COLO668 (cell line): ENCODE data around the gene SYT15.
"Not testable (repeated sequence)": the region's sequence is repeated elsewhere in the genome, so short reads cannot be mapped to it uniquely, and the experiment has no call there.

Source experiments
- DNase-seq: peaks from one replicate; lab custom pipeline; 2025; ENCODE audit not compliant: unreplicated experiment; lab: John Stamatoyannopoulos, UW

The SYT15 gene

DNA sequence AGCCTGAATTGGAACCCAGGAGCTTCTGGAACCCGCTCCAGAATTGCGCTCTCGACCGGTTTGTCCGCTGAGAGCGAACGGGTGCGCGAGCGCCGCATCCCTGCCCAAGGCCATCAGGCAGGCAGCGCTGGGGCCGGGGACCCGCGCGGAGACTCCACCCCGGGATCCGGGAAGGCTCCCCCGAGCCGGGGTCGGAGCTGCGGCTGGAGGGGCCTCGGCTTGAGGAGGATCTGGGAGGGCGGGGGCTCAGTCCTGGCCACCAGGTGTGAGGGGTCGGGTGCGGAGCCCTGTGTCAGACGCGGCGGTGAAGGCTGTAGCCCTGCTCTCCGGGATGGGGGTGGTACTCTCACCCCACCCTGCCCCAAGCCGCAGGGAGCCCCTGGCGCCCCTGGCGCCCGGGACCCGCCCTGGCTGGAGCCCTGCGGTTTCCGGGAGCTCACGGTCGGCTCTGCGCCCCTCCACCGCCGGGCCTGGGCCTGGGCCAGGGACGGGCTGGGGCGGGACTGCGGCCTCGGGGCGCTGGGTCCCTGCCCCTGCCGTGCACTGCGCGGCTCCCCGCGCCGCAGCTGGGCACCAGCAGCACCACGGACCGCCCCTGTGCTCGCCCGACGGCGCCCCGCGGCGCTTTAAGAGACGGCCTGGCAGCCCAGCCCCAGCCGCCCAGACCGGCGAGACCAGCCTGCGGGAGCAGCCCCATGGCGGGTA is at the start of gene SYT15:
TSS of gene SYT15 (plus strand) at position 655 of the 705 bp plus-strand sequence. CDS start at position 696, 41 bp downstream.
- DNase-seq: not testable (repeated sequence)

DNA sequence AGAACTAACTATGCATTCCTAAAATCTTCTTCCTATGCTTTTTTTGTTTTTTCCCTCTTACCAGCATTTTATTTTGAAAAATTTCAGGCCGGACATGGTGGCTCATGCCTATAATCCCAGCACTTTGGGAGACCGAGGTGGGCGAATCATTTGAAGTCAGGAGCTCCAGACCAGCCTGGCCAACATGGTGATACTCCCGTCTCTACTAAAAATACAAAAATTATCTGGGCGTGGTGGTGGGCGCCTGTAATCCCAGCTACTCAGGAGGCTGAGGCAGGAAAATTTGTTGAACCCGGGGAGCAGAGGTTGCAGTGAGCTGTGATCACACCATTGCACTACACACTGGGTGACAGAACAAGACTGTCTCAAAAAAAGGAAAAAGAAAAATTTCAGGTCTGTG is 49.2 kb upstream of the SYT15 start:
- DNase-seq: not testable (repeated sequence)

DNA sequence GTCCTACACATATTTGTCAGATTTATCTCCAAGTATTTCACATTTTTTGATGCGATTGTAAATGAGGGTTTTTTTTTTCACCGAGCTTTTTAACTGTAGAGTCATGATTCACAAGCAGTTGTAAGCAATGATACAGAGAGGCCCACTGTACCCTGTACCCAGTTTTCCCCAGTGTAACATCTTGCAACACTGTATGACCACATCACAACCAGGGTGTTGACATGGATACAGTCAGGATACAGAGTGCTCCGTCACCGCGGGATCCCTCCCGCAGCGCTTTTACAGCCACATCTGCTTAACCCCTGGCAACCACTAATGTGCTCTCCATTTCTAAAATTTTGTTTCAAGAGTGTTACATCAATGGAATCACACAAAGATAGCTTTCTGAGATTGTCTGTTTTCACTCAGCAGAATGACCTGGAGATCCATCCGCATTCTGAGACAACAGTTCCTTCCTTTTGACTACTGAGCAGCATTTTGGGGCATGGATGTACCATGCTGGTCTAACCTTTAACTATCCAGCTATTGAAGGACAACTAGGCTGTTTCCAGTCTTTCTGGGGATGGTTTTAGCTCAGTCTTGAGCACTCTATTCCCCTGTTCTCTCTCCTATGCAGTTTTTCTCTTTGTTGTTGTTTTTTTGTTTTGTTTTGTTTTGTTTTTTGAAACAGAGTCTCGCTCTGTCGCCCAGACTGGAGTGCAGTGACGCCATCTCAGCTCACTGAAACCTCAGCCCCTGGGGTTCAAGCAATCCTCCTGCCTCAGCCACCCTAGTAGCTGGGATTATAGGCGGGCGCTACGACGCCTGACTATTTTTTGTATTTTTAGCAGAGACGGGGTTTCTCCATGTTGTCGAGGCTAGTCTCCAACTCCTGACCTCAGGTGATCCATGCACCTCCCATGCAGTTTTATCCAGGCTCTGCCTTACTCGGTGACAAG is 48.4 kb upstream of the SYT15 start:
- no peak for DNase-seq

DNA sequence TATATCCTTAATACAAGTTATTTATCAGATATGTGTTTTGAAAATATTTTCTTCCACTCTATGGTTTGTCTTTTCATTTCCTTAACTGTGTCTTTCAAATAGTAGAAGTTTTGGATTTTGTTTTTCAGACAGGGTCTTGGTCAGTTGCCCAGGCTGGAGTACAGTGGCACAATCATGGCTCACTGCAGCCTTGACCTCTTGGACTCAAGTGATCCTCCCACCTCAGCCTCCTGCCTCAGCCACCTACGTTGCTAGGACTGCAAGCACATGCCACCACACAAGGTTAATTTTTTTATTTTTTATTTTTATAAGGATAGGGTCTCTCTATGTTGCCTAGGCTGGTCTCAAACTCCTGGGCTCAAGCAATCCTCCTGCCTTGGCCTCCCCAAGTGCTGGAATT is 46.7 kb upstream of the SYT15 start:
- not testable (repeated sequence) for DNase-seq

DNA sequence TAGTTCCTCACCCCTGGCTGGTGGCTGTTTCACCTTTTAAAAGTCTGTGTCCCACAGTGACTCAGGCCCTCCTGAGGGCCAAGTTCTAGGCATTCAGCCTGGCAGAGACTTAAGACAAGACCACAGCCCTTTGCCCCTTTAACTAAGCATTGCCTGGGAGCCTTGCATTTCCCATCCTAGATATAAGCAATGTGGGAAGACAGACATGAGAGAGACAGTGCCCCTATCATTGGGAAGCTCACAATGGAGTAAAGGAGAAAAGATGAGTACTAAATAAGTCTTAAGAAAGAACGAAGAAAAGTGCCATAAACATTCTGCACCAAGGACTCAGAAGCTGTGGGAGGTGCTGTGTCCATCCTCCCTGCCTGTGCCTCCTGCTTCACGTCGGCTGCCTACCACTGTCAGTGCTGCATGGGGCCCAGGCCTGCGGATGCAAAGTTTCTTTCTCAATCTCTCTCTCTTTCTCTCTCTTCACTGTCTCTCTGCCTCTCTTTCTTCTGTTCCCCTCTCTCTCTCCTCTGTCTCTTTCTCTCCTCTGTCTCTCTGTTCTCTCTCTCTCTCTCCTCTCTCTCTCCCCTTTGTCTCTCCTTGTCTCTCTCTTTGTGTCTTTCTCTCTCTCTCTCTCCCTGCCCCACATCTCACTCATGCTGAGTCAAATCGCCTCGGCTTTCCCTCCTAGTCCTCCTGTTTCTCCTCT is 44.0 kb upstream of the SYT15 start:
- no peak for DNase-seq

DNA sequence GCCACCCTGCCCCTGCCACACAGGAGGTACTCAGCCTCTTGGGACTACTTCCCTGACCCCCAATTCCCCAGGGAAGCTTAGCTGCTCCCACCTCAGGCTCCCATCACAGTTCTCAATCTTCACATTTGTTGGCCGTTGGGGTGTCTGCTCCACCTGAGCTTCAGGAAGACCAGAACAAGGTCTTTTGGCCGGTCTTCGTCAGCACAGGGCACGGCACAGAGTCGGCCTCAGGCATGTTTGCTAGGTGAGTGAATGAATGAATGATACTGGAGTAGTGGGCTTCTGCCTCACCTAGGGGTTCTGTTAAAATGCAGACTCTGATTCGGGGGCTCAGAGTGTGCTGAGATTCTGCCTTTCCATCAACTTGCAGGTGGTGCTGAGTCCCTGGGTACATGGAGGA is 42.8 kb upstream of the SYT15 start:
- no peak for DNase-seq

DNA sequence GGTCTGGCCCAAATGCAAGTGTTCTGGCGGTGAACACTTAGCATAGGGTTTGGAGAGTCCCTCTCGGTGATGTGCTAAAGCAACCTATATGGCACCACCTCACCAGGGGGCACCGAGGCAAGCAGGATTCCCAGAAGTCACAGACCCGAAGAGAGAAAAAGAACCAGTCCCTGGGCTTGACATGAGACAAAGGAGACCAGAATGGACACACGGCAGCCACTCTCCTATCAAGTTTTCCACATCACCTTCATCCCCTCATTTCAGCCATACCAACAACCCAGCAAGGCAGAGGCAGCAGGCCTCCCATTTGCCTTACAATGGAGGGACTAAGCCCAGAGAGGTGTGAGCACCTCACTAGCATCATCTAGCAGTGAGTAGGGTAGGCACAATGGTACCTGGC is 42.1 kb upstream of the SYT15 start:
- DNase-seq: no peak

DNA sequence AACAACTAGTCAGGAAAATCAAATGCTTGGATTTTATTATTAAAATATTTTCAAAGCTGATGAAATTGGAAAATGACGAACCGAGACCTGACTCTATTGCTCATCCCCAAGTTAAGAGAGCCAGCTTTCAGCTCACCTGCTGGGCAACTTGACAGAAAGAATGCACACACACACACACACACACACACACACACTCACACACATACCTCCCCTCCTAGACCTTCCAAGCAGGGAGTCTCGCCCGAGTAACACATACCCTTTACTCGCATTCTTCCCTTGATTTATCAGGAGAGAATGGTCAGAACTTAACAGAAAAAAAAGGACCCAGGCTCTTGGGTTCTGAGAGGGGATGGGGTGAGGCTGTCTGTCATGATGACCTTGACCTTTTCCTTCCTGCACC is 41.6 kb upstream of the SYT15 start:
- no peak for DNase-seq

DNA sequence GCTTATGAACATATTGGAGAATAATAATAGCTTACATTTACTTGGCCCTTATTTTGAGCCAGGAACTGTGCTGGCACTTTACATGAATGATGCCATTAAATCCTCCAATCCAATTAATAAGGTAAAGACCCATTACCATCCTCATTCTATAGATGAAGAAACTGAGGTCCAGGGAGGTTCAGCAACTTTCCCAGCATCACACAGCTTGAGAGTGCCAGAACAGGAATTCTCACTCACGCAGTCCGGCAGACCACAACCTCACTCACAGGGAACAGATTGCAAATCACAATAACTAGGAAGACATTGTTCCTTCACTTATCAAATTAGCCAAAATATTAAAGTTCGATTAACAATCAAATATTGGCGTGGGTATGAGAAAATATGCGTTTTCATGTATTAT is 40.8 kb upstream of the SYT15 start:
- no peak for DNase-seq

DNA sequence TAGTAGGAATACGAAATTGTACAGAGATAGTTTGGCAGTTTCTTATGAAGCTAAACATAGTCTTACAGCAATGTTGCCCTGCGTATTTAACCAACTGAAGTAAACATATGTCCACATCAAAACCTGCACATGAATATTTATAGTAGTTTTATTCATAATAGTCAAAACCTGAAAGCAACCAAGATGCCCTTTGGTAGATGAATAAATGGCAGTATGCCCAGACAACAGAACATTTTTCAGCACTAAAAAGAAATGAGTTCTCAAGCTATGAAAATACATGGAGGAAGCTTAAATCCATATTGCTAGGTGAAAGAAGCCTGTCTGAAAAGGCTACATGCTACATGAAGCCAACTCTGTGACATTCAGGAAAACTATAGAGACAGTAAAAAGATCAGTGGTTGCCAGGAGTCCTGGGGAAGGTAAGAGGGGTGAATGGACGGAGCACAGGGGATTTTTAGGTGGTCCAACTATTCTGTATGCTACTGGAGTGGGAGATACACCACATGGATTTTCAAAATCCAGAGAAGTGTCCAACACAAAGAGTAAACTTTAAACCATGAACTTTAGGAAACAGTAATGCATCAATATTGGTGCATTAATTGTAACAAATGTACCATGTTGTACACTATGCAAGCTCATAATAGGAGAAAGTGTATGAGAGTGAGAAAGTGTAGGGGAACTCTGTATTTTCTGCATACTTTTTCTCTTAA is 40.1 kb upstream of the SYT15 start:
- no peak for DNase-seq

DNA sequence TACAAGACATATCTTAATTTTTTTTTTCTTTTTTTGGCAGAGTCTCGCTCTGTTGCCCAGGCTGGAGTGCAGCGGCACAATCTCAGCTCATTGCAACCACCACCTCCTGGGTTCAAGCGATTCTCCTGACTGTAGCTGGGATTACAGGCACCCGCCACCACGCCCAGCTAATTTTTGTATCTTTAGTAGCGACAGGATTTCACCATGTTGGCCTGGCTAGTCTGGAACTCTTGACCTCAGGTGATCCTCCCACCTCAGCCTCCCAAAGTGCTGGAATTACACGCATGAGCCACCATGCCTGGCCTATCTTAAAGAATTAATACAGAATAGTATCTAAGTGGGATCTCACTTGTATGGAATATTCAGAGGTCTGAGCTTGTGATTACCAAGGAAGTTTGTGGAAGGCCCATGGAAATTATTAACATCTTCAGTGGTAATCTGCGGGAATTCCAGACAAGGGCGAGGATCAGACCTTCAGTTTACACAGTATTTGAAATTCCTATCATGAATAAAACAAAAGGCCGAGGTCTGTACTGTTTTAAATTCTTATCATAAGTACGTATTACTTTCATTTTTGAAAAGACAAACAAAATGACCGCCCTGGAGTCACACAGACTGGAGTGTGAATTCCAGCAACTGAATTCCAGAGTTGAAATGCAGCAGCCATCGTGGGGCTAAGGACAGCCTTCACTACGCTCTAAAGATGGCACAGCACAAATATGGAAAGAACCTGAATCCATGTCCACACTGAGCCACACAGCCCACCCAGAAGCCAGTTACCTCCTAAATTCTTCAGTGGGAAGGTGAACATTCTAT is 39.1 kb upstream of the SYT15 start:
- DNase-seq: no peak

DNA sequence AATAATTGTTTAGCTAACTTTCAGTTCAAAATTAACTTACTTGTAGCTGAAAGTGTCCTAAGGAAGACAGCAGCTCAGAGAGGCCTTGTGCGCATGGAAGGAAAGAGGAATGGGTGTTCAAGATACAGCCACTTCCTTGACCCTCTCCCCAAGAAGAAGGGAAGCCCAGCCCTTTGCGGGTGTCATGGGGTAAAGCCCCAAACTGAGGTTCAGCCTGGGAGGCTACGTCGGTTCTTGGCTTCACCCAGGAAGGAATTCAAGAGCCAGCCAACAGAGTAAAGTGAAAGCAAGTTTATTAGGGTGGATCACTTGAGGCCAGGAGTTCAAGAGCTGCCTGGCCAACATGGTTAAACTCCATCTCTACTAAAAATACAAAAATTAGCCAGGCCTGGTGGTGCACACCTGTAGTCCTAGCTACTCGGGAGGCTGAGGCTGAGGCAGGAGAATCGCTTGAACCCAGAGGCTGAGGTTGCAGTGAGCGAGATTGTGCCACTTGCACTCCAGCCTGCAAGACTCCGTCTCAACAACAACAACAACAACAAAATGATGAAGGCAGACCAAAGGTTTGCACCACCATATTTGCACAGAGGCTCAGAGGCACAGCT is 38.4 kb upstream of the SYT15 start:
- DNase-seq: no peak

DNA sequence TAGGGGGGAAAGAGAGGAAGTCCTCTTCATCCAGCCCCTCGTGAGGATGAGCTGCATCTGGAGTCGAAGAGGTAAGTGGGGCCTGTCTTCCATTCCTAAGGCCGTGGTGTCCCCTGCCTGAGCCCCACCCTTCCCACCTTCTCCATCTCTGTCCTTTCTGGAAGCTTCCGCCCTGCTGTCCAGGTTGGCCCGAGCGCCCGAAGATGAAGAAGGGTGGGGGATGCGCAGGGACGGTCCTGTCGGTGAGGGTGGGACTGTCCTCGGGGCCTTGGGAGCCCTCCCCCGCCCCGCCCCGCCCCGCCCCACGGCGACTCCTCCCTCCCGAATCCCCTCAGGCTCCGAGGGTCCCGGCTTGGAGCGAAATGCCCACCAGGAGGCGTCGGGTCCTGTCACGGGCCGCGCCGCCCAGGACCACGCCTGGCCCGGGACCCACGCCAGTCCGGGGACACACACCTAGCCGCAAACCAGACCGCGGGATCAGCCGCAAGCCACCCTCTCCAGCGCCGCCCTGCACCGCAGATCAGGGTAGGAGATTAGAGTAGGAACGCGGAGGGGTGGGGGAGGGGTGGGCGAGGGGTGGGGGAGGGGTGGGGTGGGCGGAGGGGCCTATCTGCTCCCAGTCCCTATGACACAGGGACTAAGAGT is 37.8 kb upstream of the SYT15 start:
- DNase-seq: no peak

DNA sequence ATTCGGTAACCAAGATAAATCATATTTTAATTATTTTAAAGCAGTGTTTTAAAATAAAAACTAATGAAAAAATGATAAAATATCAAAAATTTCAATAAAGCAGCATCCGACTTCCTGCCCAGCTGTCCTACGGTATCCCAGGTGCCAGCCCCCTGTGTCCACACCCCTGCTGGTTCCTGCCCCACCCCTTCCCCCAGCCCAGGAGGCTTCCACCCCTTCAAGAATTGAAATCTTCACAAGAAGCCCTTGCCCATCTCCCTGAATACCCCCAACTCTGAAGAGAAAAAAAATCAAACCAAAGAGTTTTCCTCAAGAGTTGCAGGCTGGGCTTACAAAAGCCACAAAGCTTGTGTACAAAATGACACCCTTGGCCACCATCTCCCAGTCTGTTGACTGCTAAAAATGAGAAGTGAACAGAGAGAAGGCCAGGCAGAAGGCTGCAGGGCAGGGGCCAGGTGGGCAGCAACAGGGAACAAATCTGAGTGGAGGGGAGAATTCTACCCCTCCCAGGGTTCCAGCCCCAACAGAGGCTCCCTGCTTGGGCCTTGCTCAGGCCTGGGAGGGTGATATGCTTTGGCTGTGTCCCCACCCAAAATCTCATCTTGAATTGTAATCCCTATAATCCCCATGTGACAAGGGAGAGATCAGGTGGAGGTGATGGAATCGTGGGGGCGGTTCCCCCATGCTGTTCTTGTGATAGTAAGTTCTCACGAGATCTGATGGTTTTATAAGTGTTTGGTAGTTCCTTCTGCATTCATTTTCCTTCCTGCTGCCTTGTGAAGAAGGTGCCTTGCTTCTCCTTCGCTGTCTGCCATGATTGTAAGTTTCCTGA is 37.0 kb upstream of the SYT15 start:
- no peak for DNase-seq

DNA sequence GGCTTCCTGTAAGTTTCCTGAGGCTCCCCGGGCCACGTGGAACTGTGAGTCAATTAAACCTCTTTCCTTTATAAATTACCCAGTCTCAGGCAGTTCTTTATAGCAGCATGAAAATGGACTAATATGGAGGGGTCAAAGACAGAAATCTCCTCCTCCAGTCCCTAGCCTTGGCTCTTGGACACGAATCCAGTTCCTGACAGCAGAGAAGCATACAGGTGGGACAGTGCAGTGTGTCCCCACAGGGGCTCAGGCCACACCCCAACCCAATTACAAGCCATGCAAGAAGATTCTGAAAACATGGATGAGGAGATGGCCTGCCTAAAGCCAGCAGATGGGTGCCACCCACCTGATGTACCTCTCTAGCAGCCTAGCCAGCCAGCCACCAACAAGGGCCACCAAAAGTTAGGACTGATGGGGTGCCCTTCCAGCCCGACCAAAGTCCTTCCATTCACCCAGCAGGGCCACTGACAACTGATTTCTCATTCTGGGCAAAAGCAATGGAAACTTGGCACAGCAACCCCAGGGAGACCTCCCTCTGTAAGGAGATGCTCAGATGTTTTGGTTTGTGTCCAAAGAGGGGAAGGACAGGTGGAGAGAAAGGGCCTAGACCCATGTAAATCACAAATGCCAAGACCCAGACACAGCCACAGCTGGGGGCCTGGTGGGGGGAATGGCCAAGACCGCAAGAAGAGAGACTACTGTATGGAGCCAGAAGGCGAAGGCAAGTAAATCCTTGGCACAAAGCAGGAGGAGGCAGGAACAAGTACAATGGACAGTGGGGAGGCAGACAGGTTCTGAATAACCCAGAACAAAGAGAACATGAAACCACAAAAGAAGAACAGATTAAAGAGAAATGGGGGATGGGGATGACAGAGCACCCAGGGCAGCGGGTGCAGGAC is 36.1 kb upstream of the SYT15 start:
- DNase-seq: no peak

DNA sequence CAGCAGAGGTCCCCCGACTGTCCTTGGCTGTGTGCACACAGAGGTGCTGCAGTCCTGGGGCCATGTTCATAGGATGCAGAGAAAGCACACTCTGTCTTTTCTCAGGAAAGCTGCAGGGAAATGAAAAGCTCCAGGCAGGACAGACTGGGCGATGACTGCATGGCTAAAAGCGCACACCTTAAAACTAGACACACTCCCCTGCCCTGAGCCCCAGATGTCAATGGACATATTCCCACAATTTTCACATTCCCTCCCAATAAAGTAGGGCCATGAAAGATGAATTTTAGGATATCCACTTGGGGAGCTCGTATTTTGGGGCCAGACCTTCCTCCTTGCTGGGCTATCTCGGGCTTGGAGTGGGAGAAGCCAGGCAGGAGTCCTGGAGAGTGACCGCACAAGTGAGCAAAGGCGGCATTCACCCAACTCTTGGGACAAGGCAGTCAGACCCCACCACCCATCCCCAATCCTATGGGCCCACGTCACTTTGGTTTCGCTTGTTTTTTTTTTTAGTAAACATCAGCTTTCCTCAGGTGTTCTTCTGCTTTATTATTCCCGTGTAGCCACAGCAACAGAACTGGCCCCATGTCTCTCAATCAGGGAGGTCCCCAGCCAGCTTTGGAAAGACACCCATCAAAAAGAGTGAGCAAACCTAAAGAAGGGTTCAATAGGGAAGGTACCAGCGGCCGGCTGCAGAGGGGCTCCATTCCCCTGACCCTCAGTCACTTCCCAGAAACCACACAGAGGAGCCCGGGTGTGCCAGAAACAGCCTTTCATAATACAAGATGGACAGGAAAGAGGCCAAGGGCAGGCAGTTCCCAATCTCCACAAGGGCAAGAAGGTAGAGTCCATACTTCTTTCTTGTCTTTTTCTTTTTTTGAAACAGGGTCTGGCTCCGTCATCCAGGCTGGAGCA is 35.2 kb upstream of the SYT15 start:
- no peak for DNase-seq
